ENCODE results near the gene PLXNA4.

Gene PLXNA4

DNA sequence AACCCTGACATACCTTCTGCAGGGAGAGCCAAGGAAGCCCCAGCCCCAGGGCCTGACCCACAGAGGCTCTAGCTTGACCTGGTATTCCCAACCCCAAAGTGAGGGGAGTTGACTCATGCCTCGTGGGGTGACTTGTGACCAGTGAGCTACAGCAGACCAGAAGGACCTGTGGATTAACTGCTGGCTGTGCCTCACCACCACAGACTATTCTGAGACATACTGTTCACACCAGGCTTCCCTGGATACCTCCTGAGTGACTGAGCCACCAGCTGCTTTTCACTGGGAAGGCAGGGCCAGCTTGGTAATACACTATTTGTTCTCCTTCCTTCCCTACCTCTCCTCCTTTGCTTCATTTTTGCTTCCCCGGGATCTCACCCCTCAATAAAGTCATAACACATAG is 7.3 kb downstream of the PLXNA4 start:
- TF ChIP-seq, protein P1, sequence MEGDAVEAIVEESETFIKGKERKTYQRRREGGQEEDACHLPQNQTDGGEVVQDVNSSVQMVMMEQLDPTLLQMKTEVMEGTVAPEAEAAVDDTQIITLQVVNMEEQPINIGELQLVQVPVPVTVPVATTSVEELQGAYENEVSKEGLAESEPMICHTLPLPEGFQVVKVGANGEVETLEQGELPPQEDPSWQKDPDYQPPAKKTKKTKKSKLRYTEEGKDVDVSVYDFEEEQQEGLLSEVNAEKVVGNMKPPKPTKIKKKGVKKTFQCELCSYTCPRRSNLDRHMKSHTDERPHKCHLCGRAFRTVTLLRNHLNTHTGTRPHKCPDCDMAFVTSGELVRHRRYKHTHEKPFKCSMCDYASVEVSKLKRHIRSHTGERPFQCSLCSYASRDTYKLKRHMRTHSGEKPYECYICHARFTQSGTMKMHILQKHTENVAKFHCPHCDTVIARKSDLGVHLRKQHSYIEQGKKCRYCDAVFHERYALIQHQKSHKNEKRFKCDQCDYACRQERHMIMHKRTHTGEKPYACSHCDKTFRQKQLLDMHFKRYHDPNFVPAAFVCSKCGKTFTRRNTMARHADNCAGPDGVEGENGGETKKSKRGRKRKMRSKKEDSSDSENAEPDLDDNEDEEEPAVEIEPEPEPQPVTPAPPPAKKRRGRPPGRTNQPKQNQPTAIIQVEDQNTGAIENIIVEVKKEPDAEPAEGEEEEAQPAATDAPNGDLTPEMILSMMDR (IDR thresholded peaks at IDR 0.05; ENCODE audit: low read depth, low read length, missing control alignments), result no peak

DNA sequence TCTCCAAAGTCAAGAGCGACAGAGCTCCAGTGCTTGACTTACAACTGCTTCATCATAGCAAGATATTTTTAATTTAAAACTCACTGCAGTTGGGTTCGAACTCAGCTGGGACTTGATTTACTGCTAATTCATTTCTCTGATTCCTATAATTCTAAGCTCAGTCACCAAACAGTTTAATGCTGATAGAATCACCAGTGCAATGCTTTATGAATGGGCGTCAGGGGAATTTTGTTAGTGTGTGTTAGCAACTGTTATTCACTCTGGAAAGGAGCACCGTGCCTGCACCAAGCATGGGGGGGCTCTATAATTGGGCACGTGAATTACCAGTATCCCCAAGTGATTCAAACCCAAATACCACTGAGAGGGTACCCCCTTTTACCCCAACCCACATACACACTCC is 10.4 kb downstream of the PLXNA4 start:
- DNase-seq (ENCODE audit: low read depth), result no peak
- TF ChIP-seq, protein P1 (IDR thresholded peaks at IDR 0.05; ENCODE audit: low read depth, low read length, missing control alignments), result no peak
- H3K4me3 ChIP-seq (ENCODE audit: low read depth, low read length), result no peak overlapping the region

More for the DNA sequence above, 7.3 kb downstream of the PLXNA4 start:
- DNase-seq (ENCODE audit: low read depth), result no peak
- no peak overlapping the region for H3K4me3 ChIP-seq (ENCODE audit: low read depth, low read length)

DNA sequence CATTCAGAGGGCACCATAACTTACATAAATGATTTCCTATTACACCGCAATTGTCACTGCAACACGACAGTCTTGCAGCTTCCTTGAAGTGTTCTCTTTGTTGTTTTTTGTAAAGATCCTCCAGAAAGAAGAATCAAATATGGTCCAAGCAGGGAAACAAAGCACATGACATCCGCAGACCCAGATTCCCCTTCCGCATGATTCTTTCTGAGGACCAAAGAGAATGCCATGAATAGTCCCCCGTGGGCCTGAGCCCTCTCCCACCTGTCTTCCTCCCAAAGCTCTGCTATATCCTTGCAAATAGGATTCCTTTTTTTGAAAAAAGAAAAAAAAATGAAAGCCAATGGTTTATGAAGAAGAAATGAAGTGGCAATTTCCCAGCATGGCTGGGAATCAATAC is 10.8 kb downstream of the PLXNA4 start:
- no peak for DNase-seq (ENCODE audit: low read depth)
- no peak overlapping the region for H3K4me3 ChIP-seq (ENCODE audit: low read depth, low read length)
- TF ChIP-seq, protein P1 (IDR thresholded peaks at IDR 0.05; ENCODE audit: low read depth, low read length, missing control alignments), result no peak

DNA sequence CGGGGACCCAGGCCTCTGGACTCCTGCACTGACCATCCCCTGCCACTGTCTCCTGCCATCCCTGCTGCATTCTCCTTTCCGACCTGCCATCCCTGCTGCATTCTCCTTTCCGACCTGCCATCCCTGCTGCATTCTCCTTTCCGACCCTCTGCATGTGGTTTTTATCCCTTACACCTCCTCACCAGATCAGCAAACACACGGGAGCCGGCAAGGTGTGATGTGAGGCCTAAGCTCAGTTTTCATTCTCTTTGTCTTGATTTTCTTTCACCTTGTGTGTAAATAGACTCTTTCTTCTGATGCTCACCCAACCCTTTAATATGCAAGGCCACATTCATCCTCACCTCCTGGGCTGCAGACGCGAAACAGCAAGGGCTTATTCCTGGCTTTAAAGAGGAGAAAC is 11.4 kb downstream of the PLXNA4 start:
- DNase-seq (ENCODE audit: low read depth), result no peak
- TF ChIP-seq, protein P1 (IDR thresholded peaks at IDR 0.05; ENCODE audit: low read depth, low read length, missing control alignments), result no peak

DNA sequence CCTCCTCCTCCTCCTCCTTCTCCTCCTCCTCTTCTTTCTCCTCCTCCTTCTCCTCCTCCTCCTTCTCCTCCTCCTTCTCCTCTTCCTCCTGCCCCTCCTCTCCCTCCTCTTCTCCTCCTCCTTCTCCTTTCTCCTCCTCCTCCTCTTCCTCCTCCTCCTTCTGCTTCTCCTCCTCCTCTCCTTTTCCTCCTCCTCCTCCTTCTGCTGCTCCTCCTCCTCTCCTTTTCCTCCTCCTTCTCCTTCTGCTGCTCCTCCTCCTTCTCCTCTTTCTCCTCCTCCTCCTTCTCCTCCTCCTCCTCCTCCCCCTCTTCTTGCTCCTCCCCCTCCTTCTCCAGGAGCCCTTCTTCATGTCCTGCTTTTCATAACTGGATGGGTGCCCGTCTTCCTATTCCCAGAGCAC is 12.2 kb downstream of the PLXNA4 start:
- no peak for DNase-seq (ENCODE audit: low read depth)
- TF ChIP-seq, protein P1 (IDR thresholded peaks at IDR 0.05; ENCODE audit: low read depth, low read length, missing control alignments), result no peak
- no peak overlapping the region for H3K4me3 ChIP-seq (ENCODE audit: low read depth, low read length)

More for the DNA sequence above, 11.4 kb downstream of the PLXNA4 start:
- H3K4me3 ChIP-seq (ENCODE audit: low read depth, low read length), result no peak overlapping the region

DNA sequence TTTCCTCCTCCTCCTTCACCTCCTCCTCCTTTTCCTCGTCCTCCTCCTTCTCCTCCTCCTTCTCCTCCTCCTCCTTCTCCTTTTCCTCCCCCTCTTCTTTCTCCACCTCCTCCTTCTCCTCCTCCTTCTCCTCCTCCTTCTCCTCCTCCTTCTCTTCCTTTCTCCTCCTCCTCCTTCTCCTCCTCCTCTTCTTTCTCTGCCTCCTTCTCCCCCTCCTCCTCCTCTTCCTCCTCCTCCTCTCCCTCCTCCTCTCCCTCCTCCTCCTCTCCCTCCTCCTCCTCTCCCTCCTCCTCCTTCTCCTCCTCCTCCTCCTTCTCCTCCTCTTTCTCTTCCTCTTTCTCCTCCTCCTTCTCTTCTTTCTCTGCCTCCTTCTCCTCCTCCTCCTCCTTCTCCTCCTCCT is 13.6 kb downstream of the PLXNA4 start:
- TF ChIP-seq, protein P1 (IDR thresholded peaks at IDR 0.05; ENCODE audit: low read depth, low read length, missing control alignments), result no peak
- H3K4me3 ChIP-seq (ENCODE audit: low read depth, low read length), result no peak overlapping the region
- no peak for DNase-seq (ENCODE audit: low read depth)

DNA sequence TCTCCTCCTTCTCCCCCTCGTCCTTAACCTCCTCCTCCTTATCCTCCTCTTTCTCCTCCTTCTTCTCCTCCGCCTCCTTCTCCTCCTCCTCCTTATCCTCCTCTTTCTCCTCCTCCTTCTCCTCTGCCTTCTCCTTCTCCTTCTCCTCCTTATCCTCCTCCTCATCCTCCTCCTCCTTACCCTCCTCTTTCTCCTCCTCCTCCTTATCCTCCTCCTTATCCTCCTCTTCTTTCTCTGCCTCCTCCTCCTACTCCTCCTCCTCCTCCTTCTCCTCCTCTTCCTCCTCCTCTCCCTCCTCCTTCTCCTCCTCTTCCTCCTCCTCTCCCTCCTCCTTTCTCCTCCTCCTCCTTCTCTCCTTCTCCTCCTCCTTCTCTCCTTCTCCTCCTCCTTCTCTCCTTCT is 14.5 kb downstream of the PLXNA4 start:
- no peak overlapping the region for H3K4me3 ChIP-seq (ENCODE audit: low read depth, low read length)
- no peak for DNase-seq (ENCODE audit: low read depth)
- TF ChIP-seq, protein P1 (IDR thresholded peaks at IDR 0.05; ENCODE audit: low read depth, low read length, missing control alignments), result no peak
